ENCODE measurements around the gene CDH8.

DNA sequence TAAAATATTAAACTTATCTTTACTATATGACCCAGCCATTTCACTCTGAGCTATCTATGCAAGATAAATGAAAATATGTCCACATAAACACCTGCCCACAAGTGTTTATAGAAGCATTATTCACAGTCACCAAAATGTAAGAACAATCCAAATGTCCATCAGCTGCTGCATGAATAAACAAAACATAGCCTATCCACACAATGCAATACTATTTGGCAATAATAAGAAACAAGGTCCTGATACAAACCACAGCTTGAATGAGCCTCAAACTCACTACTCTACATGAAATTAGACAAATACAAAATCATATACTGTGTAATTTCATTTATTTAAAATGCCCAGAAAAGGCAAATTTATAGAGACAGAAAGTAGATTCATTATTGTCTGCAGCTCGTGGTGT, 355.1 kb downstream of the CDH8 start:
- TF ChIP-seq POLR2AphosphoS5 (IDR thresholded peaks at IDR 0.05; ENCODE audit: borderline replicate concordance, low read depth, low read length) (no peak), EZH2 (IDR thresholded peaks at IDR 0.05) (no peak)
